Psoas muscle (tissue), 8 donors: ENCODE measurements around the gene ITPR1. TPM values are rescaled to one million over a fixed set of nuclear protein-coding genes. Genes with fewer than 3 reads are reported as not detected.

ENCODE experiments used
- ATAC-seq, 4 donors: fragments of 200-7000 bp; cut with Tn5 transposase; one replicate each; pipeline ENCODE4 v1.9.1; 2020; ENCODE audit warnings: moderate library complexity in 3 of 4, mild to moderate bottlenecking in 2 of 4
- DNase-seq, 2 donors: peaks; one replicate each; pipeline ENCODE4 v3.0.0-alpha.2; 2020
- H3K27ac ChIP-seq: fragments of 200-600 bp; one replicate; pipeline ENCODE4 v1.8.0; 2022
- H3K27me3 ChIP-seq, 3 donors: fragments of 200-600 bp in 1 of 3; one replicate each; pipeline versions ENCODE4 v1.6.1 to v1.8.0; 2013 to 2022; ENCODE audit warnings: low read length in 2 of 3, mild to moderate bottlenecking in 2 of 3, moderate library complexity in 1 of 3; ENCODE audit not compliant: insufficient read depth in 3 of 3
- H3K36me3 ChIP-seq, 2 donors: fragments of 200-600 bp in 1 of 2; one replicate each; pipeline versions ENCODE4 v1.6.1 to v1.8.0; 2013 to 2022; ENCODE audit warnings: low read depth in 1 of 2, mild to moderate bottlenecking in 1 of 2, moderate library complexity in 1 of 2; ENCODE audit not compliant: insufficient read depth in 1 of 2
- H3K4me1 ChIP-seq: fragments of 200-600 bp; one replicate; pipeline ENCODE4 v1.8.0; 2022
- H3K4me3 ChIP-seq: fragments of 200-600 bp; one replicate; pipeline ENCODE4 v1.8.0; 2022; ENCODE audit warnings: mild to moderate bottlenecking
- H3K9me3 ChIP-seq: fragments of 200-600 bp; one replicate; pipeline ENCODE4 v1.8.0; 2022
- WGBS, 3 donors: extraction: QIAGEN DNeasy Blood & Tissue Kit; methylation state at CpG; one replicate each; pipeline versions ENCODE4 v1.1.6 to v1.1.7; 2013; 5-methylcytosine and 5-hydroxymethylcytosine counted together
- intact Hi-C, 2 donors: fragments of 100-400 bp; cut with DNase I; formaldehyde crosslinking; loops; one replicate each; pipeline versions ENCODE4 v1.11.0 to v1.14.2; 2022
- polyA plus RNA-seq, 3 donors: library from polyadenylated mRNA; stranded (reverse); fragments of 200-250 nt; gene quantifications; one replicate each; pipeline ENCODE4 v1.2.3, GENCODE V29; 2013
- total RNA-seq, 4 donors: library from RNA; stranded (reverse); fragmentation: NEBNext Ultra II Directional in 2 of 4; extraction: Animal tissue kit (Norgen Biotek cat#: 25700) in 2 of 4; gene quantifications; one replicate each; pipeline versions ENCODE4 v1.2.1 to v1.2.4, GENCODE V29; 2021 to 2023
- TF ChIP-seq, protein P1 (sequence below): fragments of 200-600 bp; IDR thresholded peaks from one replicate; pipeline ENCODE4 v1.8.0; 2022; ENCODE audit warnings: antibody characterized with exemption
- donor health status: healthy with polysubstance abuse.
- donor health status: DM: no; HTN: no; CAD: no; lungs with moderate emphysema.
- donor health status: Bipolar disorder and iron deficiency.
- donor health status: healthy.
- donor health status: DM: yes; HTN: yes; CAD: no.
- donor health status: DM: no; HTN: no; CAD: no.
- donor health status: DM: no; HTN: no; CAD: no.
- donor health status: DM: yes; HTN: yes; CAD: no.

The ITPR1 gene
- total and polyA plus RNA-seq, 7 donors: 4.4 to 9.2 (median 8.8) TPM

DNA sequence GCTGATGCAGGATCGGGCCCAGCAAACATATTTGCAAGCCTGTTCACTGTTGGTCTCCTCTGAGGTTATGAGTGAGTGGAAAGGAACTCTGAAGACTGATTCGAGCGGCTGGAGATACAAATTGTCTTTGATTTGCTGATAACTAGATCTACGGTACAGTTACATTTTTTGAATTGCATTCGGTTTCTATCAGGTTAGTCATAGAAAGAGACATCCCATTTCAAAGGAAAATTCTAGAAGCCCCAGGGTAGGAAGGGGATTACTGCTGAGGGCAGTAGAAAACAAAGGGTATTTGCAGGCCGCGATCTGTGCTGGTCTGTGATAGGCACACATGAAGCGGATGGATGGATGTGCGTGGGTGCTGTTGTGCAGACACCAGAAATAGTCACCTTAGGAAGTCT lies 228.4 kb downstream of the ITPR1 start:
- peak in 1 of 4 donors; percentile 3 for ATAC-seq
- DNase-seq: no peak
- no peaks in the 10 kb centered on the region for H3K9me3 ChIP-seq
- H3K36me3 ChIP-seq: no peaks in the 10 kb centered on the region
- intact Hi-C loops: loop anchor here (2.0 to 5.0 kb wide), 5 partner anchors 56 to 261 kb away; no protein-coding TSS in a partner anchor
- H3K4me1 ChIP-seq: peaks cover 48% of the 10 kb centered on the region
- H3K27me3 ChIP-seq: no peaks in the 10 kb centered on the region
- no peak overlapping the region for H3K4me3 ChIP-seq
- peak overlapping the region; percentile 42 for H3K27ac ChIP-seq
- TF ChIP-seq, protein P1, sequence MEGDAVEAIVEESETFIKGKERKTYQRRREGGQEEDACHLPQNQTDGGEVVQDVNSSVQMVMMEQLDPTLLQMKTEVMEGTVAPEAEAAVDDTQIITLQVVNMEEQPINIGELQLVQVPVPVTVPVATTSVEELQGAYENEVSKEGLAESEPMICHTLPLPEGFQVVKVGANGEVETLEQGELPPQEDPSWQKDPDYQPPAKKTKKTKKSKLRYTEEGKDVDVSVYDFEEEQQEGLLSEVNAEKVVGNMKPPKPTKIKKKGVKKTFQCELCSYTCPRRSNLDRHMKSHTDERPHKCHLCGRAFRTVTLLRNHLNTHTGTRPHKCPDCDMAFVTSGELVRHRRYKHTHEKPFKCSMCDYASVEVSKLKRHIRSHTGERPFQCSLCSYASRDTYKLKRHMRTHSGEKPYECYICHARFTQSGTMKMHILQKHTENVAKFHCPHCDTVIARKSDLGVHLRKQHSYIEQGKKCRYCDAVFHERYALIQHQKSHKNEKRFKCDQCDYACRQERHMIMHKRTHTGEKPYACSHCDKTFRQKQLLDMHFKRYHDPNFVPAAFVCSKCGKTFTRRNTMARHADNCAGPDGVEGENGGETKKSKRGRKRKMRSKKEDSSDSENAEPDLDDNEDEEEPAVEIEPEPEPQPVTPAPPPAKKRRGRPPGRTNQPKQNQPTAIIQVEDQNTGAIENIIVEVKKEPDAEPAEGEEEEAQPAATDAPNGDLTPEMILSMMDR: no peak
- 69 to 84% (median 77%) methylated on average over 9 of the region's 9 CpGs for WGBS, 3 donors

GRCh38 chr3:4722103-4722502 lies 229.0 kb downstream of the ITPR1 start:
- 32 to 51% (median 34%) methylated on average over 6 of the region's 6 CpGs for WGBS, 3 donors
- no peaks in the 10 kb centered on the region for H3K36me3 ChIP-seq
- H3K4me1 ChIP-seq: peaks cover 48% of the 10 kb centered on the region
- no peaks in the 10 kb centered on the region for H3K9me3 ChIP-seq
- ATAC-seq (peak; percentile 80 to 90 (median 84)), DNase-seq (peak; percentile 51 to 72)
- no peak overlapping the region for H3K4me3 ChIP-seq
- H3K27ac ChIP-seq: peak overlapping the region; percentile 42
- intact Hi-C loops: loop anchor here (5.0 kb wide), 4 partner anchors 55 to 260 kb away; no protein-coding TSS in a partner anchor
- no peaks in the 10 kb centered on the region for H3K27me3 ChIP-seq
- TF ChIP-seq, protein P1: peak; percentile 51

DNA sequence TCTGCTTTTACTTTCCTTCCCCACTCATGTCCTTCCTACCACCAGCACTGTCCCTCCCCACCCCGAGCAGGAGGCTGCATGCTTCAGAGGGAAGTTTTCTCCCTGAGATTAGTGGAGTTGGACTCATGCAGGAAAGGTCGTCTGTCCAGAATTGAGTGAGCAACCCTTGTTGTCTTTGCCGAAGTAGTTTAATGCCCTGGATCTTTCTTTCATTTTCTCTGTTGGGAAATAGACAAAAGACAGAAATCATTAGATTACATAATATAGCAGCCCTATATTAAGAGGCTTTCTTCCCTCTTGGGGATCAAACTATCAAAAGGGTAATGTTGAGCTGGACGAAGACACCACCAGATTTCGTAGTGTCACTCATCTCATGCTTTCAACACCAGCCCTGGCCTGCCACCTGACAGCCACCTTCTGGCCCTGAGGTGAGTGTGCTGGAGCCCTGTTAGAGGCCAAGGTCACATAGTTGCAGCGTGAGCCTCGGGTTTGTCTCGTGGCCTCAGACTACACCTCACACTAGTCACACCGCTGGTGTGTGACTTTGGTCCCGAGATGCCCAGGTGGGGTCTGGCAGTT lies 231.0 kb downstream of the ITPR1 start:
- TF ChIP-seq, protein P1: no peak
- Histone ChIP-seq H3K27ac (no peak overlapping the region), H3K36me3 (no peaks in the 10 kb centered on the region), H3K27me3 (no peaks in the 10 kb centered on the region), H3K4me3 (no peak overlapping the region), H3K9me3 (no peaks in the 10 kb centered on the region), H3K4me1 (peaks cover 38% of the 10 kb centered on the region)
- intact Hi-C loops: loop anchor here (5.0 kb wide), 4 partner anchors 53 to 258 kb away; no protein-coding TSS in a partner anchor
- DNase-seq (no peak), ATAC-seq (peak in 3 of 4 donors; percentile 40 to 57 (median 40))
- WGBS, 3 donors: 48 to 64% (median 54%) methylated on average over 10 of the region's 10 CpGs

- ATAC-seq: no peak
- peaks cover 19% of the 10 kb centered on the region for H3K4me1 ChIP-seq
These were observed 233.4 kb downstream of the ITPR1 start for GRCh38 chr3:4726549-4726948.

More at GRCh38 chr3:4726549-4726948, 233.4 kb downstream of the ITPR1 start:
- no peaks in the 10 kb centered on the region for H3K9me3 ChIP-seq
- H3K27ac ChIP-seq: no peak overlapping the region
- DNase-seq: no peak
- 89 to 91% (median 90%) methylated on average over 5 of the region's 5 CpGs for WGBS, 3 donors
- TF ChIP-seq, protein P1: no peak
- no peaks in the 10 kb centered on the region for H3K36me3 ChIP-seq
- no peaks in the 10 kb centered on the region for H3K27me3 ChIP-seq
- no peak overlapping the region for H3K4me3 ChIP-seq
- intact Hi-C loops: no loop called here
